ENCODE results near the gene NUP214.

- no peak for TF ChIP-seq POLR2A (IDR thresholded peaks at IDR 0.05; ENCODE audit: low read depth, low read length)
- TF ChIP-seq POLR2AphosphoS5 (IDR thresholded peaks at IDR 0.05; ENCODE audit: low read depth, low read length): no peak
These were observed 8.9 kb upstream of the NUP214 start for GRCh38 chr9:131116281-131117120.
